GM23338 (cell line): ENCODE results near the gene RAB15. TPM values are rescaled to one million over a fixed set of nuclear protein-coding genes. Genes with fewer than 3 reads are reported as not detected.

Experiments used
- EZH2 ChIP-seq: fragments of 200-600 bp; sonication (generic); IDR thresholded peaks from one replicate; pipeline ENCODE4 v1.8.0; 2017; ENCODE audit warnings: antibody characterized with exemption, mild to moderate bottlenecking, low read depth; ENCODE audit not compliant: unreplicated experiment
- EZH2phosphoT487 ChIP-seq: fragments of 200-600 bp; sonication (generic); IDR thresholded peaks from one replicate; pipeline ENCODE4 v1.8.1; 2018; ENCODE audit warnings: antibody characterized with exemption; ENCODE audit not compliant: unreplicated experiment
- NANOG ChIP-seq: IDR thresholded peaks from 2 replicates; pipeline ENCODE4 v1.6.1; 2016; ENCODE audit warnings: antibody characterized with exemption, borderline replicate concordance
- POLR2AphosphoS5 ChIP-seq: IDR thresholded peaks from 2 replicates; pipeline ENCODE4 v1.6.1; 2016; ENCODE audit warnings: antibody characterized with exemption, low read depth
- STAT1 ChIP-seq: IDR thresholded peaks from one replicate; pipeline ENCODE4 v1.6.1; 2016; ENCODE audit warnings: antibody characterized with exemption; ENCODE audit not compliant: unreplicated experiment
- ZNF114 ChIP-seq: fragments of 250-450 bp; sonication (Bioruptor Pico); IDR thresholded peaks from 2 replicates; pipeline ENCODE4 v1.5.0; 2020; ENCODE audit warnings: mild to moderate bottlenecking, moderate library complexity
- ZNF331 ChIP-seq: fragments of 250-450 bp; sonication (Bioruptor Pico); IDR thresholded peaks from 2 replicates; pipeline ENCODE4 v1.5.0; 2020; ENCODE audit warnings: low read depth, mild to moderate bottlenecking, moderate library complexity
- polyA plus RNA-seq: library from polyadenylated mRNA; unstranded; fragments of >200 nt; fragmentation: Nextera tagmentation; extraction: Ambion mirVana; gene quantifications from 2 replicates; pipeline ENCODE4 v1.2.1, GENCODE V29; 2016
- total RNA-seq: library from RNA; depleted of rRNA; stranded (reverse); fragments of >200 nt; shearing (Covaris generic); gene quantifications from 2 replicates; pipeline ENCODE4 v1.2.3, GENCODE V29; 2014
- TF ChIP-seq, protein P1 (sequence below): fragments of 250-450 bp; sonication (Bioruptor Pico); IDR thresholded peaks from 2 replicates; pipeline ENCODE4 v1.5.0; 2020; ENCODE audit warnings: mild to moderate bottlenecking, moderate library complexity
- TF ChIP-seq, protein P2 (sequence below): IDR thresholded peaks from 2 replicates; pipeline ENCODE4 v1.6.1; 2016; ENCODE audit warnings: antibody characterized with exemption
- TF ChIP-seq, protein P3 (sequence below), 2 experiments: fragments of 200-600 bp in 1 of 2; sonication (generic) in 1 of 2; conservative IDR thresholded peaks; 2 replicates each; pipeline versions ENCODE4 v1.5.1 to v1.6.1; 2016 to 2017; ENCODE audit warnings: antibody characterized with exemption in 2 of 2, low read depth in 2 of 2, mild to moderate bottlenecking in 2 of 2, moderate library complexity in 1 of 2

Gene RAB15
- total and polyA plus RNA-seq, 2 experiments from 2014 or later: 17.4 to 43.3 TPM

DNA sequence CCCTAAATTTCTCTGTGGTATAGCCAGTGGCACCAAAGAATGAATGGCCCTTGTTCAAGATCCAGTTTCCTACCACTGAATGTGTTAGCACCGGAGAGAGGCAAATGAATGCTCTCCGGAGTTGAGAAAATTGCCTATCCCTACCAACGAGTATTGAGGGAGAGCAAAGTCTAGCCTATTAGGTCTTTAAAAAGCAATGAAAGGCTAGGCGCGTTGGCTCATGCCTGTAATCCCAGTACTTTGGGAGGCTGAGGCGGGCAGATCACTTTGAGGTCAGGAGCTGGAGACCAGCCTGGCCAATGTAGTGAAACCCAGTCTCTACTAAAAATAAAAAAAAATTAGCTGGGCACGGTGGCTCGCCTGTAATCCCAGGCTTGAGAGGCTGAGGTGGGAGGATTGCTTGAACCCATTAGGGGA is 898 bp upstream of the RAB15 start (continued):
- TF ChIP-seq, protein P1, sequence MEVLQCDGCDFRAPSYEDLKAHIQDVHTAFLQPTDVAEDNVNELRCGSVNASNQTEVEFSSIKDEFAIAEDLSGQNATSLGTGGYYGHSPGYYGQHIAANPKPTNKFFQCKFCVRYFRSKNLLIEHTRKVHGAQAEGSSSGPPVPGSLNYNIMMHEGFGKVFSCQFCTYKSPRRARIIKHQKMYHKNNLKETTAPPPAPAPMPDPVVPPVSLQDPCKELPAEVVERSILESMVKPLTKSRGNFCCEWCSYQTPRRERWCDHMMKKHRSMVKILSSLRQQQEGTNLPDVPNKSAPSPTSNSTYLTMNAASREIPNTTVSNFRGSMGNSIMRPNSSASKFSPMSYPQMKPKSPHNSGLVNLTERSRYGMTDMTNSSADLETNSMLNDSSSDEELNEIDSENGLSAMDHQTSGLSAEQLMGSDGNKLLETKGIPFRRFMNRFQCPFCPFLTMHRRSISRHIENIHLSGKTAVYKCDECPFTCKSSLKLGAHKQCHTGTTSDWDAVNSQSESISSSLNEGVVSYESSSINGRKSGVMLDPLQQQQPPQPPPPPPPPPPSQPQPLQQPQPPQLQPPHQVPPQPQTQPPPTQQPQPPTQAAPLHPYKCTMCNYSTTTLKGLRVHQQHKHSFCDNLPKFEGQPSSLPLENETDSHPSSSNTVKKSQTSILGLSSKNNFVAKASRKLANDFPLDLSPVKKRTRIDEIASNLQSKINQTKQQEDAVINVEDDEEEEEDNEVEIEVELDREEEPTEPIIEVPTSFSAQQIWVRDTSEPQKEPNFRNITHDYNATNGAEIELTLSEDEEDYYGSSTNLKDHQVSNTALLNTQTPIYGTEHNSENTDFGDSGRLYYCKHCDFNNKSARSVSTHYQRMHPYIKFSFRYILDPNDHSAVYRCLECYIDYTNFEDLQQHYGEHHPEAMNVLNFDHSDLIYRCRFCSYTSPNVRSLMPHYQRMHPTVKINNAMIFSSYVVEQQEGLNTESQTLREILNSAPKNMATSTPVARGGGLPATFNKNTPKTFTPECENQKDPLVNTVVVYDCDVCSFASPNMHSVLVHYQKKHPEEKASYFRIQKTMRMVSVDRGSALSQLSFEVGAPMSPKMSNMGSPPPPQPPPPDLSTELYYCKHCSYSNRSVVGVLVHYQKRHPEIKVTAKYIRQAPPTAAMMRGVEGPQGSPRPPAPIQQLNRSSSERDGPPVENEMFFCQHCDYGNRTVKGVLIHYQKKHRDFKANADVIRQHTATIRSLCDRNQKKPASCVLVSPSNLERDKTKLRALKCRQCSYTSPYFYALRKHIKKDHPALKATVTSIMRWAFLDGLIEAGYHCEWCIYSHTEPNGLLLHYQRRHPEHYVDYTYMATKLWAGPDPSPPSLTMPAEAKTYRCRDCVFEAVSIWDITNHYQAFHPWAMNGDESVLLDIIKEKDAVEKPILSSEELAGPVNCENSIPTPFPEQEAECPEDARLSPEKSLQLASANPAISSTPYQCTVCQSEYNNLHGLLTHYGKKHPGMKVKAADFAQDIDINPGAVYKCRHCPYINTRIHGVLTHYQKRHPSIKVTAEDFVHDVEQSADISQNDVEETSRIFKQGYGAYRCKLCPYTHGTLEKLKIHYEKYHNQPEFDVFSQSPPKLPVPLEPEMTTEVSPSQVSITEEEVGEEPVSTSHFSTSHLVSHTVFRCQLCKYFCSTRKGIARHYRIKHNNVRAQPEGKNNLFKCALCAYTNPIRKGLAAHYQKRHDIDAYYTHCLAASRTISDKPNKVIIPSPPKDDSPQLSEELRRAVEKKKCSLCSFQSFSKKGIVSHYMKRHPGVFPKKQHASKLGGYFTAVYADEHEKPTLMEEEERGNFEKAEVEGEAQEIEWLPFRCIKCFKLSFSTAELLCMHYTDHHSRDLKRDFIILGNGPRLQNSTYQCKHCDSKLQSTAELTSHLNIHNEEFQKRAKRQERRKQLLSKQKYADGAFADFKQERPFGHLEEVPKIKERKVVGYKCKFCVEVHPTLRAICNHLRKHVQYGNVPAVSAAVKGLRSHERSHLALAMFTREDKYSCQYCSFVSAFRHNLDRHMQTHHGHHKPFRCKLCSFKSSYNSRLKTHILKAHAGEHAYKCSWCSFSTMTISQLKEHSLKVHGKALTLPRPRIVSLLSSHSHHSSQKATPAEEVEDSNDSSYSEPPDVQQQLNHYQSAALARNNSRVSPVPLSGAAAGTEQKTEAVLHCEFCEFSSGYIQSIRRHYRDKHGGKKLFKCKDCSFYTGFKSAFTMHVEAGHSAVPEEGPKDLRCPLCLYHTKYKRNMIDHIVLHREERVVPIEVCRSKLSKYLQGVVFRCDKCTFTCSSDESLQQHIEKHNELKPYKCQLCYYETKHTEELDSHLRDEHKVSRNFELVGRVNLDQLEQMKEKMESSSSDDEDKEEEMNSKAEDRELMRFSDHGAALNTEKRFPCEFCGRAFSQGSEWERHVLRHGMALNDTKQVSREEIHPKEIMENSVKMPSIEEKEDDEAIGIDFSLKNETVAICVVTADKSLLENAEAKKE (CRISPR knock-in tag): no peak
- TF ChIP-seq EZH2phosphoT487 (no peak), POLR2AphosphoS5 (no peak), ZNF114 (CRISPR knock-in tag) (no peak), EZH2 (no peak), STAT1 (no peak), NANOG (no peak), ZNF331 (CRISPR knock-in tag) (no peak)
- TF ChIP-seq, protein P2, sequence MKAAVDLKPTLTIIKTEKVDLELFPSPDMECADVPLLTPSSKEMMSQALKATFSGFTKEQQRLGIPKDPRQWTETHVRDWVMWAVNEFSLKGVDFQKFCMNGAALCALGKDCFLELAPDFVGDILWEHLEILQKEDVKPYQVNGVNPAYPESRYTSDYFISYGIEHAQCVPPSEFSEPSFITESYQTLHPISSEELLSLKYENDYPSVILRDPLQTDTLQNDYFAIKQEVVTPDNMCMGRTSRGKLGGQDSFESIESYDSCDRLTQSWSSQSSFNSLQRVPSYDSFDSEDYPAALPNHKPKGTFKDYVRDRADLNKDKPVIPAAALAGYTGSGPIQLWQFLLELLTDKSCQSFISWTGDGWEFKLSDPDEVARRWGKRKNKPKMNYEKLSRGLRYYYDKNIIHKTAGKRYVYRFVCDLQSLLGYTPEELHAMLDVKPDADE: no peak
- TF ChIP-seq, protein P3, sequence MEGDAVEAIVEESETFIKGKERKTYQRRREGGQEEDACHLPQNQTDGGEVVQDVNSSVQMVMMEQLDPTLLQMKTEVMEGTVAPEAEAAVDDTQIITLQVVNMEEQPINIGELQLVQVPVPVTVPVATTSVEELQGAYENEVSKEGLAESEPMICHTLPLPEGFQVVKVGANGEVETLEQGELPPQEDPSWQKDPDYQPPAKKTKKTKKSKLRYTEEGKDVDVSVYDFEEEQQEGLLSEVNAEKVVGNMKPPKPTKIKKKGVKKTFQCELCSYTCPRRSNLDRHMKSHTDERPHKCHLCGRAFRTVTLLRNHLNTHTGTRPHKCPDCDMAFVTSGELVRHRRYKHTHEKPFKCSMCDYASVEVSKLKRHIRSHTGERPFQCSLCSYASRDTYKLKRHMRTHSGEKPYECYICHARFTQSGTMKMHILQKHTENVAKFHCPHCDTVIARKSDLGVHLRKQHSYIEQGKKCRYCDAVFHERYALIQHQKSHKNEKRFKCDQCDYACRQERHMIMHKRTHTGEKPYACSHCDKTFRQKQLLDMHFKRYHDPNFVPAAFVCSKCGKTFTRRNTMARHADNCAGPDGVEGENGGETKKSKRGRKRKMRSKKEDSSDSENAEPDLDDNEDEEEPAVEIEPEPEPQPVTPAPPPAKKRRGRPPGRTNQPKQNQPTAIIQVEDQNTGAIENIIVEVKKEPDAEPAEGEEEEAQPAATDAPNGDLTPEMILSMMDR (conservative IDR thresholded peaks at IDR 0.05; ENCODE audit: low read depth in 2 of 2): no peak
